Liver (tissue), 3 donors: ENCODE results near the gene COL4A1.

ENCODE experiments used
- EGR1 ChIP-seq, 2 donors: IDR thresholded peaks; 2 replicates each; pipeline ENCODE4 v1.6.1; 2016 to 2018; ENCODE audit warnings: antibody characterized with exemption in 2 of 2, low read depth in 2 of 2
- HNF4A ChIP-seq, 2 donors: conservative IDR thresholded peaks; 2 replicates each; pipeline ENCODE4 v1.6.1; 2016; ENCODE audit warnings: antibody characterized with exemption in 2 of 2, mild to moderate bottlenecking in 2 of 2
- JUND ChIP-seq, 2 donors: IDR thresholded peaks; 2 replicates each; pipeline ENCODE4 v1.6.1; 2016; ENCODE audit warnings: antibody characterized with exemption in 2 of 2
- NR2F2 ChIP-seq: IDR thresholded peaks from 2 replicates; pipeline ENCODE4 v1.6.1; 2016; ENCODE audit warnings: antibody characterized with exemption
- TAF1 ChIP-seq: conservative IDR thresholded peaks from 2 replicates; pipeline ENCODE4 v1.6.1; 2016; ENCODE audit warnings: antibody characterized with exemption, mild to moderate bottlenecking
- YY1 ChIP-seq: IDR thresholded peaks from 2 replicates; pipeline ENCODE4 v1.6.1; 2016; ENCODE audit warnings: antibody characterized with exemption, mild to moderate bottlenecking
- TF ChIP-seq, protein P1 (sequence below): fragments of 150-350 bp; IDR thresholded peaks from 2 replicates; pipeline ENCODE4 v1.5.1; 2017; ENCODE audit warnings: improper control_type of control experiment, low read depth, low read length; ENCODE audit not compliant: missing input control
- TF ChIP-seq, protein P2 (sequence below): IDR thresholded peaks from 2 replicates; pipeline ENCODE4 v1.6.1; 2016; ENCODE audit warnings: antibody characterized with exemption
- TF ChIP-seq, protein P3 (sequence below): IDR thresholded peaks from 2 replicates; pipeline ENCODE4 v1.6.1; 2016; ENCODE audit warnings: antibody characterized with exemption, mild to moderate bottlenecking
- TF ChIP-seq, protein P4 (sequence below): IDR thresholded peaks from 2 replicates; pipeline ENCODE4 v1.6.1; 2016; ENCODE audit warnings: antibody characterized with exemption
- TF ChIP-seq, protein P5 (sequence below): IDR thresholded peaks from 2 replicates; pipeline ENCODE4 v1.6.1; 2016; ENCODE audit warnings: antibody characterized with exemption
- donor health status: healthy.
- donor health status: healthy.

DNA sequence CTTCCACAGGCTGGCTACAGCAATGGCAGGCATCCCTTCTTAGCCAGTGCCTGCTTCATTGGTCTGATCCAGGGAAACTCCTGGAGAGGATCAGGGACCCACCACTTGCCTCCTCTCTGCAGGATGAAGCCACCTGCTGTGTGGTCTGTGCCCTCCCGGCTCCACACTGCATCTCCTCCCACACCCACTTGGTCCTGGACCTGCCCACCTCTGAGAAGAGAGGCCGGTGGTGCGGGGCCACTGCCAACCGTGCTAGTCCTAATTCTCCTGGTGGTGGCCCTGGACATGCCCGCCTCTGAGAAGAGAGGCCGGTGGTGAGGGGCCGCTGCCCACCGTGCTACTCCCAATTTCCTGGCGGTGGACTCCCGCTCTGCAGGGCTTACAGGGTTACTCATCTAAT lies 98.8 kb downstream of the COL4A1 start:
- TF ChIP-seq, protein P1, sequence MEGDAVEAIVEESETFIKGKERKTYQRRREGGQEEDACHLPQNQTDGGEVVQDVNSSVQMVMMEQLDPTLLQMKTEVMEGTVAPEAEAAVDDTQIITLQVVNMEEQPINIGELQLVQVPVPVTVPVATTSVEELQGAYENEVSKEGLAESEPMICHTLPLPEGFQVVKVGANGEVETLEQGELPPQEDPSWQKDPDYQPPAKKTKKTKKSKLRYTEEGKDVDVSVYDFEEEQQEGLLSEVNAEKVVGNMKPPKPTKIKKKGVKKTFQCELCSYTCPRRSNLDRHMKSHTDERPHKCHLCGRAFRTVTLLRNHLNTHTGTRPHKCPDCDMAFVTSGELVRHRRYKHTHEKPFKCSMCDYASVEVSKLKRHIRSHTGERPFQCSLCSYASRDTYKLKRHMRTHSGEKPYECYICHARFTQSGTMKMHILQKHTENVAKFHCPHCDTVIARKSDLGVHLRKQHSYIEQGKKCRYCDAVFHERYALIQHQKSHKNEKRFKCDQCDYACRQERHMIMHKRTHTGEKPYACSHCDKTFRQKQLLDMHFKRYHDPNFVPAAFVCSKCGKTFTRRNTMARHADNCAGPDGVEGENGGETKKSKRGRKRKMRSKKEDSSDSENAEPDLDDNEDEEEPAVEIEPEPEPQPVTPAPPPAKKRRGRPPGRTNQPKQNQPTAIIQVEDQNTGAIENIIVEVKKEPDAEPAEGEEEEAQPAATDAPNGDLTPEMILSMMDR = no peak
- TF ChIP-seq, protein P2, sequence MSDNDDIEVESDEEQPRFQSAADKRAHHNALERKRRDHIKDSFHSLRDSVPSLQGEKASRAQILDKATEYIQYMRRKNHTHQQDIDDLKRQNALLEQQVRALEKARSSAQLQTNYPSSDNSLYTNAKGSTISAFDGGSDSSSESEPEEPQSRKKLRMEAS = no peak
- TF ChIP-seq YY1 (no peak), EGR1 (IDR thresholded peaks at IDR 0.05; ENCODE audit: low read depth in 2 of 2) (no peak), TAF1 (no peak), JUND (IDR thresholded peaks at IDR 0.05) (no peak), NR2F2 (no peak), HNF4A (conservative IDR thresholded peaks at IDR 0.05) (no peak)
- TF ChIP-seq, protein P3, sequence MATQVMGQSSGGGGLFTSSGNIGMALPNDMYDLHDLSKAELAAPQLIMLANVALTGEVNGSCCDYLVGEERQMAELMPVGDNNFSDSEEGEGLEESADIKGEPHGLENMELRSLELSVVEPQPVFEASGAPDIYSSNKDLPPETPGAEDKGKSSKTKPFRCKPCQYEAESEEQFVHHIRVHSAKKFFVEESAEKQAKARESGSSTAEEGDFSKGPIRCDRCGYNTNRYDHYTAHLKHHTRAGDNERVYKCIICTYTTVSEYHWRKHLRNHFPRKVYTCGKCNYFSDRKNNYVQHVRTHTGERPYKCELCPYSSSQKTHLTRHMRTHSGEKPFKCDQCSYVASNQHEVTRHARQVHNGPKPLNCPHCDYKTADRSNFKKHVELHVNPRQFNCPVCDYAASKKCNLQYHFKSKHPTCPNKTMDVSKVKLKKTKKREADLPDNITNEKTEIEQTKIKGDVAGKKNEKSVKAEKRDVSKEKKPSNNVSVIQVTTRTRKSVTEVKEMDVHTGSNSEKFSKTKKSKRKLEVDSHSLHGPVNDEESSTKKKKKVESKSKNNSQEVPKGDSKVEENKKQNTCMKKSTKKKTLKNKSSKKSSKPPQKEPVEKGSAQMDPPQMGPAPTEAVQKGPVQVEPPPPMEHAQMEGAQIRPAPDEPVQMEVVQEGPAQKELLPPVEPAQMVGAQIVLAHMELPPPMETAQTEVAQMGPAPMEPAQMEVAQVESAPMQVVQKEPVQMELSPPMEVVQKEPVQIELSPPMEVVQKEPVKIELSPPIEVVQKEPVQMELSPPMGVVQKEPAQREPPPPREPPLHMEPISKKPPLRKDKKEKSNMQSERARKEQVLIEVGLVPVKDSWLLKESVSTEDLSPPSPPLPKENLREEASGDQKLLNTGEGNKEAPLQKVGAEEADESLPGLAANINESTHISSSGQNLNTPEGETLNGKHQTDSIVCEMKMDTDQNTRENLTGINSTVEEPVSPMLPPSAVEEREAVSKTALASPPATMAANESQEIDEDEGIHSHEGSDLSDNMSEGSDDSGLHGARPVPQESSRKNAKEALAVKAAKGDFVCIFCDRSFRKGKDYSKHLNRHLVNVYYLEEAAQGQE = no peak
- TF ChIP-seq, protein P4, sequence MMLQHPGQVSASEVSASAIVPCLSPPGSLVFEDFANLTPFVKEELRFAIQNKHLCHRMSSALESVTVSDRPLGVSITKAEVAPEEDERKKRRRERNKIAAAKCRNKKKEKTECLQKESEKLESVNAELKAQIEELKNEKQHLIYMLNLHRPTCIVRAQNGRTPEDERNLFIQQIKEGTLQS = no peak
- TF ChIP-seq, protein P5, sequence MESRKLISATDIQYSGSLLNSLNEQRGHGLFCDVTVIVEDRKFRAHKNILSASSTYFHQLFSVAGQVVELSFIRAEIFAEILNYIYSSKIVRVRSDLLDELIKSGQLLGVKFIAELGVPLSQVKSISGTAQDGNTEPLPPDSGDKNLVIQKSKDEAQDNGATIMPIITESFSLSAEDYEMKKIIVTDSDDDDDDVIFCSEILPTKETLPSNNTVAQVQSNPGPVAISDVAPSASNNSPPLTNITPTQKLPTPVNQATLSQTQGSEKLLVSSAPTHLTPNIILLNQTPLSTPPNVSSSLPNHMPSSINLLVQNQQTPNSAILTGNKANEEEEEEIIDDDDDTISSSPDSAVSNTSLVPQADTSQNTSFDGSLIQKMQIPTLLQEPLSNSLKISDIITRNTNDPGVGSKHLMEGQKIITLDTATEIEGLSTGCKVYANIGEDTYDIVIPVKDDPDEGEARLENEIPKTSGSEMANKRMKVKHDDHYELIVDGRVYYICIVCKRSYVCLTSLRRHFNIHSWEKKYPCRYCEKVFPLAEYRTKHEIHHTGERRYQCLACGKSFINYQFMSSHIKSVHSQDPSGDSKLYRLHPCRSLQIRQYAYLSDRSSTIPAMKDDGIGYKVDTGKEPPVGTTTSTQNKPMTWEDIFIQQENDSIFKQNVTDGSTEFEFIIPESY = no peak
